Endothelial cell of umbilical vein (primary cell): ENCODE data around the gene MIGA2. TPM values are rescaled to one million over a fixed set of nuclear protein-coding genes. Genes with fewer than 3 reads are reported as not detected.
A peak's percentile ranks its signal among the peaks of the same experiment; 100 is the strongest.

Experiments
- BruUV-seq: library from RNA; stranded (reverse); fragments of 400-500 nt; replicated peaks from 2 replicates; lab custom pipeline; 2021; lab: Mats Ljungman, UMichigan
- CTCF ChIA-PET: fragments of 300-600, 350-600 bp; sonication (Branson Sonifier 250); formaldehyde crosslinking; loops from one replicate; lab custom pipeline; 2021; ENCODE audit warnings: antibody characterized with exemption, inconsistent platforms; lab: Charles Lee
- POLR2A ChIA-PET: fragments of 300-600, 350-600 bp; sonication (Branson Sonifier 250); formaldehyde crosslinking; loops from one replicate; lab custom pipeline; 2021; ENCODE audit warnings: antibody characterized with exemption, inconsistent platforms; lab: Charles Lee
- DNase-seq: peaks from one replicate; pipeline ENCODE4 v3.0.0-alpha.2; 2011; ENCODE audit warnings: low read depth, low spot score
- FAIRE-seq: peaks from 2 replicates; lab custom pipeline; 2011; peaks lifted over from hg19 to GRCh38; lab: Jason Lieb, UNC
- H2AFZ ChIP-seq: 2 replicates; pipeline ENCODE4 v1.6.0; 2012; ENCODE audit warnings: low read depth, low read length, control low read depth, inconsistent platforms
- H3K27ac ChIP-seq: 2 replicates; pipeline ENCODE4 v1.5.1; 2011; ENCODE audit warnings: low read depth, mild to moderate bottlenecking, control low read depth, low read length, moderate library complexity; ENCODE audit not compliant: insufficient read depth
- H3K27me3 ChIP-seq, 2 experiments: 2 replicates each; pipeline versions ENCODE4 v1.6.0 to v1.6.1; 2011; ENCODE audit warnings: low read length in 2 of 2, mixed read lengths in 1 of 2; ENCODE audit not compliant: control insufficient read depth in 2 of 2, insufficient read depth in 2 of 2
- H3K36me3 ChIP-seq, 2 experiments: 2 replicates in 1 of 2; 3 replicates in 1 of 2; pipeline ENCODE4 v1.5.1; 2011; ENCODE audit warnings: low read length in 2 of 2, mild to moderate bottlenecking in 1 of 2, moderate library complexity in 1 of 2; ENCODE audit not compliant: control insufficient read depth in 2 of 2, insufficient read depth in 2 of 2; ENCODE audit errors: extremely low read depth in 1 of 2
- H3K4me1 ChIP-seq: 3 replicates; pipeline ENCODE4 v1.5.1; 2011; ENCODE audit warnings: mild to moderate bottlenecking, low read length; ENCODE audit not compliant: control insufficient read depth, insufficient read depth; ENCODE audit errors: extremely low read depth
- H3K4me2 ChIP-seq: 2 replicates; pipeline ENCODE4 v1.6.1; 2011; ENCODE audit warnings: low read length, control low read depth, mixed read lengths; ENCODE audit not compliant: insufficient read depth
- H3K4me3 ChIP-seq, 3 experiments: fragments of 200-600 bp in 1 of 3; sonication (generic), shearing (Covaris generic) in 1 of 3; replicated peaks in 1 of 3; 2 replicates each; pipeline ENCODE4 v1.5.1; 2011 to 2016; ENCODE audit warnings: control low read depth in 3 of 3, low read length in 3 of 3, mild to moderate bottlenecking in 2 of 3, inconsistent platforms in 1 of 3, low read depth in 1 of 3, moderate library complexity in 1 of 3; ENCODE audit not compliant: insufficient read depth in 1 of 3
- H3K79me2 ChIP-seq: 2 replicates; pipeline ENCODE4 v1.6.0; 2012; ENCODE audit warnings: low read length, inconsistent platforms; ENCODE audit not compliant: control insufficient read depth, insufficient read depth
- H3K9ac ChIP-seq: replicated peaks from 2 replicates; pipeline ENCODE3; 2011; ENCODE audit warnings: low read length, control low read depth; ENCODE audit not compliant: insufficient read depth; ENCODE audit errors: extremely low read depth
- H3K9me1 ChIP-seq: replicated peaks from 3 replicates; pipeline ENCODE4 v1.6.0; 2011; ENCODE audit warnings: mild to moderate bottlenecking, low read length; ENCODE audit not compliant: control insufficient read depth, insufficient read depth; ENCODE audit errors: extremely low read depth
- H3K9me3 ChIP-seq: replicated peaks from 2 replicates; pipeline ENCODE4 v1.5.1; 2012; ENCODE audit warnings: low read length, inconsistent platforms; ENCODE audit not compliant: control insufficient read depth, insufficient read depth
- H4K20me1 ChIP-seq: replicated peaks from 2 replicates; pipeline ENCODE3; 2011; ENCODE audit warnings: mild to moderate bottlenecking, low read length; ENCODE audit not compliant: control insufficient read depth, insufficient read depth; ENCODE audit errors: extremely low read depth
- GATA2 ChIP-seq: IDR thresholded peaks from 2 replicates; pipeline ENCODE4 v1.7.0; 2011; ENCODE audit warnings: low read depth, mild to moderate bottlenecking, moderate library complexity, mixed read lengths, low read length; ENCODE audit not compliant: insufficient read length, insufficient read depth
- dilution Hi-C: fragments of 300-500 bp; cut with MboI; formaldehyde crosslinking; loops from one replicate; pipeline ENCODE4 v1.15.0; 2019; ENCODE audit warnings: low sequenced_read_pairs; ENCODE audit not compliant: extremely low pct_ligation_motif_present
- intact Hi-C: fragments of 100-400 bp; cut with micrococcal nuclease; formaldehyde crosslinking; loops from one replicate; pipeline ENCODE4 v1.10.0; 2022
- polyA plus RNA-seq, 4 experiments: library from polyadenylated mRNA; depleted of rRNA in 3 of 4; stranded (reverse) in 3 of 4; unstranded in 1 of 4; fragments of >200 nt; gene quantifications; 2 replicates each; pipeline versions ENCODE4 v1.2.1 to v1.2.3, GENCODE V29; 2011 to 2012; ENCODE audit warnings: missing spikeins in 1 of 4
- total RNA-seq: library from RNA; stranded (reverse); gene quantifications from 2 replicates; pipeline ENCODE4 v1.2.3, GENCODE V29; 2021
- TF ChIP-seq, protein P1 (sequence below): IDR thresholded peaks from 2 replicates; pipeline ENCODE4 v1.6.1; 2011; ENCODE audit not compliant: insufficient read depth, insufficient read length
- TF ChIP-seq, protein P2 (sequence below), 2 donors: IDR thresholded peaks; 1 replicate in 1 of 2; 2 replicates in 1 of 2; pipeline ENCODE4 v1.5.1; 2011; ENCODE audit warnings: low read length in 2 of 2, mild to moderate bottlenecking in 2 of 2, moderate library complexity in 2 of 2, control low read depth in 1 of 2, inconsistent platforms in 1 of 2, low read depth in 1 of 2; ENCODE audit not compliant: insufficient read depth in 1 of 2; ENCODE audit errors: extremely low read depth in 1 of 2

The MIGA2 gene
- total and polyA plus RNA-seq, 2 donors (not counting 3 experiments of a cell fraction or from before 2014, with no cell fraction given), result 27.7 to 28.0 TPM

DNA sequence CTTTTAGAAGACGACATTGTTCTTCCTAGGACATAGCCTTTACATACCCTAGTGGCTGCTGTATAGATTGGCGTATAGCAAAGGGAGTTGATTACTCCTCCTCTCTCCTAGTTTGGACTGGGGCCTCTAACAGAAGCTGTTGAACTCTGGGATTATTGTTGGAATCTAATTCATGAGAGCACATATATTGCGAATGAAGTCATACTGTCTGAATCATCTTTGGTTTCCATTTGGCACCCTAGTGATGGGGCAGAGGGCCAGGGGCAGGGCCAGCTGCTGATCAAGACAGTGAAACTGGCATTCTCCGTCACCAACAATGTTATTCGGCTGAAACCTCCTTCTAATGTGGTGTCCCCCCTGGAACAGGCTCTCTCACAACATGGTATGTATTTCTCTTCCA is 48.6 kb upstream of the MIGA2 start:
- DNase-seq, result no peak
- H3K9me1 ChIP-seq, result no peaks in the 10 kb centered on the region
- H3K4me2 ChIP-seq, result no peak overlapping the region
- ChIA-PET POLR2A (interaction anchor here (0.6 kb wide), 2 partner anchors 24 to 136 kb away, joined by 4 to 5 read pairs; no protein-coding TSS in a partner anchor), CTCF (interaction anchor here (1.0 to 1.3 kb wide), 4 partner anchors 18 to 254 kb away, joined by 3 to 5 read pairs (median 4); partner anchors contain the start of genes DOLK, ENDOG and NUP188)
- H3K79me2 ChIP-seq, result no peaks in the 10 kb centered on the region
- H3K27me3 ChIP-seq, result no peaks in the 10 kb centered on the region
- no TSS peak for BruUV-seq
- peaks cover 24 to 31% of the 10 kb centered on the region in 2 experiments for H3K36me3 ChIP-seq
- H3K9me3 ChIP-seq, result no peaks in the 10 kb centered on the region
- no peak overlapping the region for H3K27ac ChIP-seq
- H3K9ac ChIP-seq, result no peak overlapping the region
- no peak overlapping the region for H2AFZ ChIP-seq
- intact Hi-C loops, result no loop called here
- TF ChIP-seq, protein P1, sequence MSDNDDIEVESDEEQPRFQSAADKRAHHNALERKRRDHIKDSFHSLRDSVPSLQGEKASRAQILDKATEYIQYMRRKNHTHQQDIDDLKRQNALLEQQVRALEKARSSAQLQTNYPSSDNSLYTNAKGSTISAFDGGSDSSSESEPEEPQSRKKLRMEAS, result no peak
- TF ChIP-seq, protein P2, sequence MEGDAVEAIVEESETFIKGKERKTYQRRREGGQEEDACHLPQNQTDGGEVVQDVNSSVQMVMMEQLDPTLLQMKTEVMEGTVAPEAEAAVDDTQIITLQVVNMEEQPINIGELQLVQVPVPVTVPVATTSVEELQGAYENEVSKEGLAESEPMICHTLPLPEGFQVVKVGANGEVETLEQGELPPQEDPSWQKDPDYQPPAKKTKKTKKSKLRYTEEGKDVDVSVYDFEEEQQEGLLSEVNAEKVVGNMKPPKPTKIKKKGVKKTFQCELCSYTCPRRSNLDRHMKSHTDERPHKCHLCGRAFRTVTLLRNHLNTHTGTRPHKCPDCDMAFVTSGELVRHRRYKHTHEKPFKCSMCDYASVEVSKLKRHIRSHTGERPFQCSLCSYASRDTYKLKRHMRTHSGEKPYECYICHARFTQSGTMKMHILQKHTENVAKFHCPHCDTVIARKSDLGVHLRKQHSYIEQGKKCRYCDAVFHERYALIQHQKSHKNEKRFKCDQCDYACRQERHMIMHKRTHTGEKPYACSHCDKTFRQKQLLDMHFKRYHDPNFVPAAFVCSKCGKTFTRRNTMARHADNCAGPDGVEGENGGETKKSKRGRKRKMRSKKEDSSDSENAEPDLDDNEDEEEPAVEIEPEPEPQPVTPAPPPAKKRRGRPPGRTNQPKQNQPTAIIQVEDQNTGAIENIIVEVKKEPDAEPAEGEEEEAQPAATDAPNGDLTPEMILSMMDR (IDR thresholded peaks at IDR 0.05; ENCODE audit: extremely low read depth in 1 of 2, insufficient read depth in 1 of 2, low read depth in 1 of 2, low read length in 2 of 2), result no peak
- no peak overlapping the region for H3K4me3 ChIP-seq
- dilution Hi-C loops, result no loop called here
- no peaks in the 10 kb centered on the region for H4K20me1 ChIP-seq
- FAIRE-seq, result no peak
- no peaks in the 10 kb centered on the region for H3K4me1 ChIP-seq

DNA sequence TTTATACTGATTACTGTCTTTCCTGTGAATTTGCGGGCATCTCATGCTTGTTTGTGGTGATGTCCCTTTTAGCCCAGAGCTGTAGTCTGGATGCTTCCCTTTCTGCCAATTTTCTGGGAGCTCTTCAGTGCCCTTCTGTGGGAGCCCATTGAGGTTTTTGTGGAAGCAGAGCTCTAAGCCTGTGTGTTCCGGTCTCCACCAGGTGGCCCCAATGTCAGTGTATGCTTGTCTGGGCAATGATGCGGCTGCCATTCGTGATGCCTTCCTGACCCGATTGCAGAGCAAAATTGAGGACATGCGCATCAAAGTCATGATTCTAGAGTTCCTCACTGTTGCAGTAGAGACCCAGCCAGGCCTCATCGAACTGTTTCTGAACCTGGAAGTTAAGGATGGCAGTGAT is 43.4 kb upstream of the MIGA2 start:
- no peak overlapping the region for H3K27ac ChIP-seq
- ChIA-PET POLR2A (no interaction called here), CTCF (interaction anchor here (0.6 to 1.2 kb wide), 7 partner anchors 10 to 631 kb away, joined by 3 to 6 read pairs (median 4); partner anchors contain the start of gene SH3GLB2)
- BruUV-seq, result no TSS peak
- H3K4me1 ChIP-seq, result no peaks in the 10 kb centered on the region
- H4K20me1 ChIP-seq, result no peaks in the 10 kb centered on the region
- H3K79me2 ChIP-seq, result no peaks in the 10 kb centered on the region
- H3K36me3 ChIP-seq, result peaks cover 26 to 40% of the 10 kb centered on the region in 2 experiments
- no peaks in the 10 kb centered on the region for H3K27me3 ChIP-seq
- intact Hi-C loops (no loop called here), dilution Hi-C loops (no loop called here)
- H3K9me1 ChIP-seq, result no peaks in the 10 kb centered on the region
- no peak overlapping the region for H3K4me3 ChIP-seq
- H3K4me2 ChIP-seq, result no peak overlapping the region
- H3K9ac ChIP-seq, result no peak overlapping the region
- H2AFZ ChIP-seq, result no peak overlapping the region
- DNase-seq (no peak), FAIRE-seq (no peak)
- no peaks in the 10 kb centered on the region for H3K9me3 ChIP-seq
- TF ChIP-seq GATA2, result no peak
- TF ChIP-seq, protein P2 (IDR thresholded peaks at IDR 0.05; ENCODE audit: extremely low read depth in 1 of 2, insufficient read depth in 1 of 2, low read depth in 1 of 2, low read length in 2 of 2), result peak; percentile 9 to 31
